BE2C (cell line): ENCODE results near the gene CCDC66.
"Not testable (repeated sequence)": the region's sequence is repeated elsewhere in the genome, so short reads cannot be mapped to it uniquely, and the experiment has no call there.

ENCODE experiments used
- DNase-seq: peaks from one replicate; pipeline ENCODE4 v3.0.0-alpha.2; 2020
- H3K27me3 ChIP-seq: fragments of 250-450 bp; sonication (Bioruptor Pico); 2 replicates; pipeline ENCODE4 v1.5.1; 2020; ENCODE audit warnings: mild to moderate bottlenecking
- H3K36me3 ChIP-seq: fragments of 250-450 bp; sonication (Bioruptor Pico); 2 replicates; pipeline ENCODE4 v1.5.1; 2020; ENCODE audit warnings: mild to moderate bottlenecking
- H3K4me1 ChIP-seq: fragments of 250-450 bp; sonication (Bioruptor Pico); 2 replicates; pipeline ENCODE4 v1.5.1; 2020
- H3K4me3 ChIP-seq: 2 replicates; pipeline ENCODE4 v1.5.1; 2011; ENCODE audit warnings: low read depth, low read length
- H3K9me3 ChIP-seq: fragments of 250-450 bp; sonication (Bioruptor Pico); 2 replicates; pipeline ENCODE4 v1.5.1; 2020
- CTCF ChIP-seq: IDR thresholded peaks from 2 replicates; pipeline ENCODE4 v1.5.1; 2012; ENCODE audit warnings: mild to moderate bottlenecking, low read depth, low read length

Gene CCDC66

DNA sequence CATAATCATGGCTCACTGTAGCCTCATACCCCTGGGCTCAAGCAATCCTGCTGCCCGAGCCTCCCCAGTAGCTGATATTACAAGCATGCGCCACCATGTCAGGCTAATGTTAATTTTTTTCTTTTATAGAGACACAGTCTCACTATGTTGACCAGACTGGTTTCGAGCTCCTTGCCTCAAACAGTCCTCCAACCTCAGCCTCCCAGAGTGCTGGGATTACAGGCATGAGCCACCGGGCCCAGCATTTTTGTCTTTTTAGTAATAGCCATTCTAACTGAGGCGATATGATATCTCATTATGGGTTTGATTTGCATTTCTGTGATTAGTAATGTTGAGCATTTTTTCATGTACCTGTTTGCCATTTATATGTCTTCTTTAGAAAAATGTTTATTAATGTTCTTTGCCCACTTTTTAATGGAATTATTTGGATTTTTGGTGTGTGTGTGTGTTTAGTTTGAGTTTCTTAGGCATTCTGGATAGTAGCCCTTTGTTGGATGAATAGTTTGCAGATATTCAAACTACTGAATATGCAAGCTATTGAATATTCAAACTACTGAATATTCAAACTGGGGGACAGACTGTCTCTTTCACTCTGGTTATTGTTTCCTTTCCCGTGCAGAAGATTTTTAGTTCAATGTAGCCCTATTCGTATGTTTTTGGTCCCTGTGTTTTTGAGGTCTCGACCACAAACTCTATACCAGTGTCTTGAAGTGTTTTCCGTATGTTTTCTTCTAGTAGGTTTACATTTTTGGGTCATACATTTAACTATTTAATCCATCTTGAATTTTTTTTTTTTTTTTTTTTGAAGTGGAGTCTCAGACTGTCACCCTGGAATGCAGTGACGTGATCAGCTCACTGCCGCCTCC lies 39.2 kb downstream of the CCDC66 start:
- no peak for DNase-seq
- Histone ChIP-seq H3K36me3 (no peaks in the 10 kb centered on the region), H3K9me3 (no peaks in the 10 kb centered on the region), H3K4me3 (no peak overlapping the region), H3K27me3 (no peaks in the 10 kb centered on the region), H3K4me1 (no peaks in the 10 kb centered on the region)
- no peak for TF ChIP-seq CTCF

- not testable (repeated sequence) for H3K36me3 ChIP-seq
Measured at GRCh38 chr3:56608479-56608878, 51.5 kb downstream of the CCDC66 start.

GRCh38 chr3:56610669-56611335 lies 53.8 kb downstream of the CCDC66 start:
- H3K27me3 ChIP-seq, result no peaks in the 10 kb centered on the region
- no peaks in the 10 kb centered on the region for H3K36me3 ChIP-seq
- no peaks in the 10 kb centered on the region for H3K9me3 ChIP-seq

More at GRCh38 chr3:56608479-56608878, 51.5 kb downstream of the CCDC66 start:
- not testable (repeated sequence) for H3K27me3 ChIP-seq, H3K9me3 ChIP-seq, H3K4me3 ChIP-seq, H3K4me1 ChIP-seq, DNase-seq

GRCh38 chr3:56611364-56611763 lies 54.4 kb downstream of the CCDC66 start:
- Histone ChIP-seq H3K9me3 (no peaks in the 10 kb centered on the region), H3K36me3 (no peaks in the 10 kb centered on the region), H3K4me3 (no peak overlapping the region), H3K27me3 (no peaks in the 10 kb centered on the region), H3K4me1 (no peaks in the 10 kb centered on the region)
- TF ChIP-seq CTCF, result no peak
- no peak for DNase-seq

More at GRCh38 chr3:56610669-56611335, 53.8 kb downstream of the CCDC66 start:
- Histone ChIP-seq H3K4me1 (no peaks in the 10 kb centered on the region), H3K4me3 (no peak overlapping the region)
- no peak for DNase-seq
- TF ChIP-seq CTCF, result no peak

DNA sequence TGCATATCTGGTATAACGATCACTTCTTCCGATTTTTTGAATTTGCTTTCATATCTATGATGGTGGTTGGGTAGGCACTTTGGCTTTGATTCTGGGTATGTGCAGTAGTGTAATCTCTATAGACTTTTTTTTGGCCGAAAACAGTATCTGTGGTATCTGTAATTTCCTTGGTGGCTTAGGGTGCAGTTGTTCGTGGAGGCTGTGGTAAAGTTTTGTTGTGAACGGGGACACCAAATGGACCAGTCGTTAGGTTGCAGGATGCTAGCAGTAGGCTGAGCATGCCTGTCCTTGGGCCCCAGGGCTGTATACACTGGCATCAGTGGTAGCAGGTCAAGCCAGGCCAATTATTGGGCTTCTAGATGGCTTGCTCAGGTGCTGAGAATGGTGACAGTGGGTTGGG lies 55.2 kb downstream of the CCDC66 start:
- no peak for DNase-seq
- Histone ChIP-seq H3K4me1 (no peaks in the 10 kb centered on the region), H3K27me3 (no peaks in the 10 kb centered on the region), H3K4me3 (no peak overlapping the region), H3K9me3 (no peaks in the 10 kb centered on the region), H3K36me3 (peaks cover 2% of the 10 kb centered on the region)
- TF ChIP-seq CTCF, result no peak

DNA sequence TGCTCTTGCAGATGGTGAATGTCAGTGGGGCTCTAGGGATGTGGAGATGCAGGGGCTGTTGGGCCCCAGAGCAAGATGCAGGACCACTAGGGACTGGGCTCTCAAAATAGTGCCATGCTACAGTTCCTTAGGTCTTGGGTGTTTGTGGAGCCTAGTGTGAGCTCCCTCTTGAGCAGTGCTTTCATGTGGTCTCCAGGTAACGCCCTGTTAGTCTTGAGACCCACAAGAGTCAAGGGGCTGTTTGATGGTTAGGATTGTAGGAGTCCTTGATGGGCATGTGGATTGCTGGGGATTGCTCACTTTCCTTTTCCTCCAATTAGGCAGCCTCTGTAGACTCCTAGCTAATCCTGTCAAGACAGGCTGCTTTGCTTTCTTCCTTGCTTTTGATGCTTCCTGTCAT lies 56.0 kb downstream of the CCDC66 start:
- no peak for DNase-seq
- no peak for TF ChIP-seq CTCF
- Histone ChIP-seq H3K36me3 (peaks cover 9% of the 10 kb centered on the region), H3K4me1 (no peaks in the 10 kb centered on the region), H3K9me3 (no peaks in the 10 kb centered on the region), H3K4me3 (no peak overlapping the region), H3K27me3 (no peaks in the 10 kb centered on the region)
